HG02840 (cell line): ENCODE measurements around the gene CTCFL.

ENCODE experiments used
- ATAC-seq: cut with Tn5 transposase; IDR thresholded peaks from one replicate; pipeline ENCODE4 v1.9.1; 2021; ENCODE audit warnings: mild to moderate bottlenecking, moderate library complexity, moderate number of reproducible peaks; ENCODE audit not compliant: unreplicated experiment, low FRiP score

CTCFL gene

DNA sequence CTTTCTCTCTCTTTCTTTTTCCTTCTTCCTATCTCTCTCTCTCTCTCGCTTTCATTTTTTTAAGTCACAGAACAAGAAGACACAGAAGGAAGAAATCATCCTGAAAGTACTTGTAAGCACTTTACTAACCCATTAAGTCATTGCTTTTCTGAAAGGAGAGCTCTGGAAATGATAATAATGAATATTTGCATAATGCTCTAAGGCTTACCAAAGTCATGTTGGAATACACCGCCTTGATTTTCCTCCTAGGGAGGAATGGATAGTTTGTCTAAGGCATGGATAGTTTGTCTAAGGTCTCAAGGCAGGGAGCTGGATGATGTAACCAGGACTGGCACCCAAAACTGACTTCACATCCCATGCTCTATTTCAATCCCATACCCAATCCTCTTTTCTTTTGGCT lies 12.9 kb upstream of the CTCFL start:
- no peak for ATAC-seq

DNA sequence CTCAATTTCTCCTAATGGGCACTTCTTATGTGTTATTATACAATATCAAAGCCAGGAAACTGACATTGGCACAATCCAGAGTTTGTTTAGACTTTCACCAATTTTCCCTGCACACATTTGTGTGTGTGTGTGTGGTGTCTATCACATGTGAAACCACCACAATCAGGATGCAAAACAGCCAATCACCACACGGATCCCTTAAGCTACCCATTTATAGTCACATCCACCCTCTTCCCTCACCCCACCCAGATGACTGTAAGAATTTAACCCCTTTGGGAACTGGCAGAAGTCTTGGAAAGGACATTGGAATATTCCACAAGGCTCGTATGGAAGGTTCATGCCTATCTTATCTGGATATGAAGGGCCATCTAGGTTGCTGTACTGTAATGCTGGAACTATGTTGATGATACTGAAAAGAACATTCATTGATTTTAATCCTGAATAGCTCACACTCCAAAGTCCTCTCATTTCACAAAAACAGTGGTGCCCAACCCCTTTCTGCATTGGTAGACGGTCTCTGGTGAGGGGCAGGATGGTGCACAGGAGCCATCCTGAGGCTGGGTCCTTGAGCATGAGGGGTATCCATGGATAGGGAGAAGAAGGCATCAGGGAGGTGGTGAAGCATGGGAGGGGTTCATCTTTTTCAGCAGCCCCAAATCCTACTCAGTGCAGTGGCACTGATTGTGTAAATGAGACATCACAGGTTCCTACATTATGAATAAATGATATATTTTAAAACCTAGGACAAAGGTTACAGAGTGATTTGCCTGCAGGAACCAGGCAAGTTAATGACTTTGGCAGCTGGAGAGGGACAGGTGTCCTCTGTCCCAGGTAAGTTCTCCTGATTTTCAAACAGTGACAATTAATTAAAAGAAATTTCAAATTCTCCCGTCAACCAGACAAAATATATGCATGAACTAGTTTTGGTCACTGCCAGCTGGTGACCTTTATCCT lies 12.1 kb upstream of the CTCFL start:
- no peak for ATAC-seq

DNA sequence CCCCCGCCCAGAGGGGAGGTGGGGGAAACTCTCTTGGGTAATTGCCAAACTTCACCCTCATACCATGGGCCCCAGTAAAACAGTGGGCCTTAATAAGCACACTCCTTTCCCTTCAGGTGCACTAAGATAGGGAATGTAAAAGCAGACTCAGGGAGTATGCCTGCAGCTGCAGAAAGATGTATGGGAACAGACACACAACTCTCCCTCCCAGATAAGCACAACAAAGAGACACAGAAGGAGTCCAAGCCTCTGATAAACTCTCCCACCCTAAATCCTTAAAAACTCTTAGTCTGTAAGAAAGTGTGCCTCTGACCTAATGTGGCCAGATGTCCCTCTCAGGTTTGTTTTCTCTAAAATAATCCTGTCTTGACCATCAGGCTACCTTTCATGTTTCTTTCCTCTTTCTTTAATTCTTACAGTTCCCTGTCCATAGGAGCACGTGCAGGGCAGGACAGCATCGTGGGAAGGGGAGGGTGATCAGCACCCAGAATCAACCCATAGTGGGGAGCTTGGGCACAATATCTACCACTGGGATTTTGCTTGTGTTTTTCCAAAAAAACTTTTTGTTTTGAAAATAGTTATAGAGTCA lies 11.3 kb upstream of the CTCFL start:
- ATAC-seq, result no peak

DNA sequence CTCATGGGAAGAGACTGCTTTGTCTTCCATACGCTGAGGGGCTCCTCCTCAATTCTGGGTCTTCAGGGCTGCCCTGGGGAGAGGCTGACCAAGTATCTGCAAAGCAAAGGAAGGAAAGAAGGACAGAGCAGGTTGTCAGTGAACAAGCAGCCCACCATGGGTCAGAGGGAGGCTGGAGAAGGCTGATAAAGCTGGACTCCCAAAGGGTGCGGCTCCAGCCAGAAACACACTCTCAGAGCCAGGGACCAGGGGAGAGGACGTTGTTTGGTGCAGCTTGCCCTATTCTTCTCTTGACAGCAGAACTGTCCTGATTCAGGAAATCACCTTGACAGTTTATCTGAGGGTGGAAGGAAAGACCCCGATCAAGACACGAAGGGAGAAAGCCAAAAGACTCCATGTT lies 10.4 kb upstream of the CTCFL start:
- no peak for ATAC-seq

DNA sequence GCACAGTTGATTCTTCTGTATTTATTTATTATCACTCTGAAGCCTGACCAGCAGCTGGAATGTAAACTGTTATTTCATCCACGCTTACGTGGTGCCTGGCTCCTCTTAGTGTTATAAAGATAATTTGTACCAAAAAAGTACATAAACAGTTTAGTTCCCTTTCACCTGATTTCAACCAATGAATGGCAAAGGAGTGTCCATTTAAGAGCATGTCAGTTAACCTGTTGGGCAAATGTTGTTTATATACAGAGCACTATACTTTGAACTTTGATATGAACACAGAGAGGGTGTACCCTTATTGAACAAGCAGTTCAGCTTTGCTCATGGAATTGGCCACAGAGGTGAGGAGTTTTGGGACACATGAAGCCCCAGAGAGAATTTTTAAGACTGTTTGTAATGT lies 7.2 kb upstream of the CTCFL start:
- no peak for ATAC-seq

DNA sequence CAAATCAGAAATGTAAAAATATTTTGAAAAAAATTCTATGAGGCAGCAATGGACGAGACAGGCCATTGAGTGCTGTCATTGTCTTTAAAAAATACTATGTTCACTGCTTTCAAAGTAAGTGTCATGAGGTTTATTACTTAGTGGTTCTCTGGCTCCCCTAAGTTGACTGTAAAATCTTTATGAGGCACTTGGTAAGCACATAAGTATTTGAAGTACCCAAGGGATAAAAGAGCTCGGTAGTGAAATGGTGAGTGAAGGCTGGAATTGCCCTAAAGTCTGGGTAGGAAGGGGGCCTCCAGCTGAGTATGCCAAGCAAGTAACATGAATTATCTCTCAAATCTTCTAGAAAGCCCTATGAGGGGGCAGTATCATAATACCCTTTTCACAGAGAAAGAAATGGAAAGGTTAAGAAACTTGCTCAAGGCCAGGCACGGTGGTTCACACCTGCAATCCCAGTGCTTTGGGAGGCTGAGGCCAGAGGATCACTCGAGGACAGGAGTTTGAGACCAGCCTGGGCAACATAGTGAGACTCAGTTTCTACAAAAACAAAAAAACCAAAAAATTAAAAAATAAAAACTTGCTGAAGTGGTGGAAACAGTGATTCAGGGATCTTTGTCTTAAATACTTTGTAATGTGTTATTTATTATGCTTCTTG lies 5.5 kb upstream of the CTCFL start:
- ATAC-seq, result no peak

DNA sequence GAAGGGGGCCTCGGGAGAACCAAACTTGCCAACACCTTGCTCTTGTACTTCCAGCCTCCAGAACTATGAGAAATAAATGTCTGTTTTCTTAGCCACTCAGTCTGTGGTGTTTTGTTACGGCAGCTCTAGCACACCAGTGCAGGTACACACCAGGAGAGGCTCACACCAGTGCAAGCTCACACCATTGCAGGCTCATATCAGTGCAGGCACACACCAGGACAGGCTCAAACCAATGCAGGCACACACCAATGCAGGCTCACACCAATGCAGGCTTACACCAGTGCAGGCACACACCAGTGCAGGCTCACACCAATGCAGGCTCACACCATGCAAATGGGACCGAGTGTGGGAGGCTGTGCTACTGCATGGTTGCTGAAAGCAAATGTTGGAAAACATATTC lies 4.9 kb upstream of the CTCFL start:
- ATAC-seq, result no peak

DNA sequence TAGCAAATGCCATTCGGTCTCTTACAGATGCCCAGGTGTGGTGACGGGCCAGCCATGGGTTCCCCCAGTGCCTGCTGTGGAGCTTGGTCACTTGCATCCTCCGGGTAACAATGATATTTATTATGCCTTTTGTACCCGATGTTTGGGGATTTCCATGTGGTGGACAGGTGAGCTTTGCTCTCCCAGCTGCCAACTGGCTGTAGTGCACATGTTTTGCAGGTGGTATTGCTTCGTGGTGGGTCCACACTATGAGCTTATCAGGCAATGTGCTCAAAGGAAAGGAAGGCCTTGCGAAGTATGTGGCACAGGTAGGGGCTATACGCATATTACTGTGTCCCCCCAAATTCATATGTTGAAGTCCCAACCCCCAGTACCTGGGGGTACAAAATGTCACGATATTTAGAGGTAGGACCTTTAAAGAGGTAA lies 4.2 kb upstream of the CTCFL start:
- no peak for ATAC-seq

DNA sequence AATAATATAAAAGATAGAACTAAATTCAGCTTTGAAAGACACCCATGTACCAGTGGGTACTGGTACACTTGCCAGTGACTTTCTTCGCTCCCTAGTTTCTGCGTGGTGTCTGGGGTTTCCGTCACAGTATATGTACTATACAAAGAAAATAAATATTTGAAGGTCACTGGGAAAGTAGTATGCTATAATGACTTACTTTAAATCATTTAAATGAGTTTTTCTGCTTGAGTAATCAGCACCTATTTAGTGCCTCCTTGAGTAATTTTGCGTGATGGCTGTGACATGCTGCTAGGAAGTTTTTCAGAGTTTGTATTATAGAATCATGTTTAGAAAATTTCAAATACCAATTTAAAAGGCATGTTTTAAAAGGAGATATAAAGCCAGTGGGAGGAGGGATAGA lies 3.2 kb upstream of the CTCFL start:
- no peak for ATAC-seq

DNA sequence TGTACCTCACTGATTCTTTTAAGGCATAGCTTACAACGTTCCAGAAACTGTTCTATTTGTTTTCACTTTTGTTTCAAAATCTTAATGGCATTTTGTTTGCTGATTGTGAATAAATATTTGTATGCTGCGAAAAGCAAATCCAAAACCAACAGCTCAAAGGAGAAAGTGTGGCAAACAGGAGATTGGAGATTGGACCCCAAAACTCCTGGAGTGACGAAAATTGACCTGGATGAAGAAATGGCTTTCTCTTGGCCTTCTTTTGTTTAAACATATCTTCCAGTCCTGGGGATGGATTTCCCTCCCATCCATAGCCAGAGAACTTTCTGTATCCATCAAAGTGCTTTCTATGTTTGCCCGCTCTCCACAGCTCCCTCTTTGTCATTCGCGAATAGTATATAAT lies 2.8 kb upstream of the CTCFL start:
- ATAC-seq, result no peak

DNA sequence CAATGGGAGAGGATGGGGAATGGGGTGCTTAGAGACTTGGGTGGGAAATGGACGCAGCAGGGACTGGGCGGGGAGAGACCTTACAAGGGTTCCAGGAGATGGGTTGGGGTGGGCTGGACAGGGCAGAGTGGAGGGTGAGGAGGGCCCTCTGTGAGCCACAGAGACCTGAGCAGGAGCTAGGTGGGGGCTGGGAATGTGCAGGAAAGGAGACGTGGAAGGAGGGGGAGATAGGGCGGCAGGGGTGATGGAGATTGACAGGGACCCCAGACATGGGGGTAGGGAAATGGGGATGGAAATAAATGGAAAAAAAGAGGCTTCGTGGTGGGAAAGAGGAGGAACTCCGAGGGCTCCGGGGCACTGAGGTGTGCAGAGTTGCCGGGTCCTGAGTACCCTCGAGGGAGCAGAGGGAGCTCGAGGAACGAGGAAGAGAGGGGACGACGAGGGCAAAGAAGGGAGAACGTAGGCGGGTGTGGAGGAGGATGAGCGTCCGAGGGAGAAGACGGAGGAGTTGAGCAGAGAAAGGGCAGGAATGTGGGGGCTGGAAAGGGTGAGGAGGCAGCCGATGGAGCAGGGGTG lies 2.0 kb upstream of the CTCFL start:
- no peak for ATAC-seq

DNA sequence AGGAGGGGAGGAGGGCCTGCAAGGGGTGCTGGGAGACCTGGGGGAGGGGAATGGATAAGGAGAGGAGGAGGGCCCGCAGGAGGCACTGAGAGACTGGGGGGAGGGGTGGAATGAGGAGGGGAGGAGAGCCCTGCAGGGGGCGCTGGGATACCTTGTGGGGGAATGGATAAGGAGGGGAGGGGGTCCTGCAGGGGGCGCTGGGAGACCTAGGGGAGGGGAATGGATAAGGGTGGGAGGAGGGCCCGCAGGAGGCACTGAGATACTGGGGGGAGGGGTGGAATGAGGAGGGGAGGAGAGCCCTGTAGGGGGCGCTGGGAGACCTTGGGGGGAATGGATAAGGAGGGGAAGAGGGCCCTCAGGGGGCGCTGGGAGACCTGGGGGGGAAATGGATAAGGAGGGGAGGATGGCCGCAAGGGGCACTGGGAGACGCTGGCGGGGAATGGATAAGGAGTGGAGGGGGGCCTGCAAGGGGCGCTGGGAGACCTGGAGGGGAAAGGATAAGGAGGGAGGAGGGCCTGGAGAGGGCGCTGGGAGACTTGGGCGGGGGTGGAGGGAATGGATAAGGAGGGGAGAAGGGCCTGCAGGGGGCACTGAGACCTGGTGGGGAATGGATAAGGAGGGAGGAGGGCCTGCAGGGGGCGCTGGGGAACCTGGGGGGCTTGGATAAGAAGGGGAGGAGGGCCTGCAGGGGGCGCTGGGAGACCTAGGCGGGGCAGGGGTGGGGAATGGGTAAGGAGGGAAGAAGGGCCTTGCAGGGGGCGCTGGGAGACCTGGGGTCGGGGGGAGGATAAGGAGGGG lies 1.3 kb upstream of the CTCFL start:
- no peak for ATAC-seq

DNA sequence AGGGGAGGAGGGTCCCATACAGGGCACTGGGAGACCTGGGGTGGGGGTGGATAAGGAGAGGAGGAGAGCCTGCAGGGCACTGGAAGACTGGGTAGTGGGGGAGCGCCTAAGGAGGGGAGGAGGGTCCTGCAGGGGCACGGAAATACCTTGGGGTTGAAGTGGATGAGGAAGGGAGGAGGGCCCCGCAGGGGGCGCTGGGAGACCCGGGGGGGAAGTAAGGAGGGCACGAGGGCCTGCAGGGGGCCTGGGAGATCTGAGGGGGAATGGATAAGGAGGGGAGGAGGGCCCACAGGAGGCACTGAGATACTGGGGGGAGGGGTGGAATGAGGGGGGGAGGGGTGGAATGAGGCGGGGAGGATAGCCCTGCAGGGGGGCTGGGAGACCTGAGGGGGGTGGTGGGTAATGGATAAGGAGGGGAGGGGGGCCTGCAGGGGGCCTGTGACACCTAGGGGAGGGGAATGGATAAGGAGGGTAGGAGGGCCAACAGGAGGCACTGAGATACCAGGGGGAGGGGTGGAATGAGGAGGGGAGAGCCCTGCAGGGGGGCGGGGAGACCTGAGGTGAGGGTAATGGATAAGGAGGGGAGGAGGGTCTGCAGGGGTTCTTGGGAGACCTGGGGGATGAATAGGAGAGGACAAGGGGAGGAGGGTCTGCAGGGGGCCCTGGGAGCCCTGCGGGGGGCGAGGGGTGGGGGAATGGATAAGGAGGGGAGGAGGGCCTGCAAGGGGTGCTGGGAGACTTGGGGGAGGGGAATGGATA lies 567 bp upstream of the CTCFL start:
- no peak for ATAC-seq

DNA sequence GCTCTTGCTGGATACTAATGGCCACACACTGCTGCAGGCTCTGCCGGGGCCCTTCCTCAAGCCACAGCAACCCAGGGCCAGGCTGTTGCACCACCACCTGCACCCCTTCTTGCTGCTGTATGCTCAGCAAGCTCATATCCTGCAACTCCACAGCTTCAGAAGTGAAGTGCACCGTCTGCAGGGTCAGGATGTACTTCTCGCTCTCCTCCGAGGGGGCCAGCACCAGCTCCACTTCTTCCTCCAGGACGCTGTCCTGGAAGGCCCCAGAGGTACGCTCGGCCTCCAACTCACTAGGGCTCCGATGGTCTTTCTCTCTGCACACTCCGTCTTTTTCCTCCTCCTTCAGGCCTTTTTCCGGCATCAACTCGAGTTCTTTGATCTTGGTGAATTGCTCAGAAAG lies 1.2 kb downstream of the CTCFL start:
- no peak for ATAC-seq

DNA sequence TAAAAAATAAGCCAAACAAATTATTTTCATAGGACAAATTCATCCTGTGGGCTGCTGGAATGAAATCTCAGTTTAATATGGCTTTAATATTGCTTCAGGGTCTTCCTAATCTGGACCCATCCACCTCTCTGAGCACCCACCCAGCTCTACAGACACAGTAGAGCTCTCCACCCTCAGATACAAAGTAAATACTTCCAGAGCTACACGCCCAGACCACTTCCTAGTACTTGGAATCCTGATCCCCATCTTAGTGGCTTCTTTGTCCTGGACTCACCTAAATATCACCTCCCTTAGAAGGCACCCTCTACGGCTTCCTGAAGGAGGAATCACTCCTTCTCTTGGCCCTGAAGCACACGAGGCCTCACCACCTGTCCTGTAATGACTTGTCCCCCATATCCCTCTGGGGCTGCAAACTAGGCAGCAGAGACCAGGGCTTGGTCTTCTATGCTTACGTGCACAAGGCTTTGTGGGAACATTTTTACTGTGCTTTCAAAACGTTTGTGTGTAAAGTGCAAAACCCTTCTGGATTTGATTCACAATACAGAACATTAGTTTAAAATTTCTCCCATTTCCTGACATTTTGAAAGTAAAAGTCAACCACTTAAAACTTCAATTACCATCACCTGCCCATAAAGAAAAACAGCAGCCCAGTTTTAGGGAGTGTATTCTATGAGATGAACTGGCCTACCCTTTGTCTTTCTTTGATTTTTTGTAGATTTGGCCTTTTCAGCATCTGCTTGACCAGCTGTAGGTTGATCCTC lies 2.4 kb downstream of the CTCFL start:
- no peak for ATAC-seq

DNA sequence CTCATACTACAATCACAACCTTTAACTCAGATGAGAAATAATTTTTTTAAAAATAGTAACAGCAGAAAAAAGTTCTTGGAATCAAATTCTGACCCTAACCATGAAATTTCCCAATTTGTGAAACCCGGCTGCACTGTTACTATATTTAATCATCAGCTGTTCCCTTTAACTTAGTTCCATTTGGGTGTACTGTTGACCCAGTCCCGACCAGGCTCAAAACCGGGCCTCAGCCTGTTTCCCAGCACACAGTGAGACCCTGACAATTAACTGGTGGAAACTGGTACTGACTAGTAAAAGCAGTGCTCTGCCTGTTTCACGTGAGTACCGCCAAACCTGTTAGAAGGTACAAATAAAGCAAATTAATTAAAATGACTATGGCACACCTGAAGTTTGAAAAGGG lies 7.0 kb downstream of the CTCFL start:
- ATAC-seq, result no peak

DNA sequence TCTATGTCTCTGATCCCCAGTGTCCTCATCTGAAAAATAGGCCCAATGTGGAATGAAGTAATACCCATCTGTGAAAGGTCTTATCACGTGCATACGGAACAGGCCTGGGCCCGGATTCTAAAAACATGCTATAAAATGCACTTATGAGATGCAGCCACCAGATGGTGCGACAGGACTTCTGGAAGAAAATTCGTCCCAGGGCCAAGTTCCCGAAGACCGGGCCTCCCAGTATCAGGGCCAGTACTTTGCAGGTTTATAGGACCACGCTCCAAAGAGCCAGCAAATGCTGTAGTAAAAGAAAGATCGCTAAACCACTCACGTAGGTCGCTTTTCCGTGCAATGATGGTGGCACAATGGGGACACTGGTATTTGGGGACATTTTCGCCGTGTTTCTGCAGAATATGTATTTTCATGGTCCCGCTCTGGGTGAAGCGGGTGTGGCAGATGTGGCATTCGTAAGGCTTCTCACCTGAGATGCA lies 10.6 kb downstream of the CTCFL start:
- no peak for ATAC-seq

DNA sequence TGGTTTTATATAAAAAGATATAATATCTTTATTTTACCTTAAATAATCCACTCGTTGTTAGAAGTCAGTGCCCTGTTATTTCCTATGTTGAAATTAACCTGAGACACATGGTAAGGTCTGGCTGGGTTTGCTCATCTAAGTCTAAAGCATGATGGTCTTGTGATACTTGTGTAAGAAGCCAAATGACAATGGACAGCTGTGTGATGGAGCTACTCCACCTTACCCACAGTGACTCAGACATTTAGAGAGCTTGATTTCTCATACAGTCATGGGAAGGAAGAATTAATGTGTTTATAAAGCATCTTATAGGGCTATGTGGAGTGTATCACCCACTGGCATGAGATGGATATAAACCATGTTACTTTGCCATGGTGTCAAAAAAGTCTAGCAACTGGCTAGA lies 11.7 kb downstream of the CTCFL start:
- ATAC-seq, result no peak

DNA sequence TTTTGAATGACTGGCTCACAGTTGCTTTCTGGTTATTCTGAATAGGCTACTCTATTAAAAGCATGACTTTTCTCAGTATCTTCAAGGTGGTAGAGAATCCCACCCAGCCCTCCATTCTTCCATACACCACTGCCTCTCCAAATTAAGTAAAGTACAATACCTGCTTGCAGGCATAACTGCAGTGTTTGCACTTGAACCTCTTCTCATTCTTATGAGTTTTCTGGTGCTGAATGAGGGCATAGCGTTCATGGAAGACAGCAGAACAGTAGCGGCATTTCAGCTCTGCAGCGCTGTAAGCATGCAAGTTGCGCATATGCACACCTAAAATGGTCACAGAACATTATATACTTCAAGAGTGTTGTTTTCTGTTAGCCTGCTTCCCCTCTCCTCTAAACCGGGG lies 12.5 kb downstream of the CTCFL start:
- ATAC-seq, result no peak
